GM23338 (cell line): ENCODE measurements around the gene BTBD1.

Experiments
- CREB1 ChIP-seq: fragments of 250-450 bp; sonication (Bioruptor Pico); IDR thresholded peaks from 2 replicates; pipeline ENCODE4 v1.5.0; 2020; ENCODE audit warnings: low read depth, mild to moderate bottlenecking, moderate library complexity
- EZH2 ChIP-seq: fragments of 200-600 bp; sonication (generic); IDR thresholded peaks from one replicate; pipeline ENCODE4 v1.8.0; 2017; ENCODE audit warnings: antibody characterized with exemption, mild to moderate bottlenecking, low read depth; ENCODE audit not compliant: unreplicated experiment
- EZH2phosphoT487 ChIP-seq: fragments of 200-600 bp; sonication (generic); IDR thresholded peaks from one replicate; pipeline ENCODE4 v1.8.1; 2018; ENCODE audit warnings: antibody characterized with exemption; ENCODE audit not compliant: unreplicated experiment
- JUNB ChIP-seq: IDR thresholded peaks from one replicate; pipeline ENCODE4 v1.6.1; 2016; ENCODE audit warnings: antibody characterized with exemption; ENCODE audit not compliant: unreplicated experiment
- POLR2AphosphoS5 ChIP-seq: IDR thresholded peaks from 2 replicates; pipeline ENCODE4 v1.6.1; 2016; ENCODE audit warnings: antibody characterized with exemption, low read depth
- STAT1 ChIP-seq: IDR thresholded peaks from one replicate; pipeline ENCODE4 v1.6.1; 2016; ENCODE audit warnings: antibody characterized with exemption; ENCODE audit not compliant: unreplicated experiment
- ZNF114 ChIP-seq: fragments of 250-450 bp; sonication (Bioruptor Pico); IDR thresholded peaks from 2 replicates; pipeline ENCODE4 v1.5.0; 2020; ENCODE audit warnings: mild to moderate bottlenecking, moderate library complexity
- ZNF331 ChIP-seq: fragments of 250-450 bp; sonication (Bioruptor Pico); IDR thresholded peaks from 2 replicates; pipeline ENCODE4 v1.5.0; 2020; ENCODE audit warnings: low read depth, mild to moderate bottlenecking, moderate library complexity
- TF ChIP-seq, protein P1 (sequence below), 2 experiments: fragments of 200-600 bp in 1 of 2; sonication (generic) in 1 of 2; conservative IDR thresholded peaks; 2 replicates each; pipeline versions ENCODE4 v1.5.1 to v1.6.1; 2016 to 2017; ENCODE audit warnings: antibody characterized with exemption in 2 of 2, low read depth in 2 of 2, mild to moderate bottlenecking in 2 of 2, moderate library complexity in 1 of 2
- TF ChIP-seq, protein P2 (sequence below): IDR thresholded peaks from one replicate; pipeline ENCODE4 v1.6.1; 2018; ENCODE audit warnings: antibody characterized with exemption; ENCODE audit not compliant: unreplicated experiment
- TF ChIP-seq, protein P3 (sequence below): IDR thresholded peaks from 2 replicates; pipeline ENCODE4 v1.6.1; 2016; ENCODE audit warnings: antibody characterized with exemption

DNA sequence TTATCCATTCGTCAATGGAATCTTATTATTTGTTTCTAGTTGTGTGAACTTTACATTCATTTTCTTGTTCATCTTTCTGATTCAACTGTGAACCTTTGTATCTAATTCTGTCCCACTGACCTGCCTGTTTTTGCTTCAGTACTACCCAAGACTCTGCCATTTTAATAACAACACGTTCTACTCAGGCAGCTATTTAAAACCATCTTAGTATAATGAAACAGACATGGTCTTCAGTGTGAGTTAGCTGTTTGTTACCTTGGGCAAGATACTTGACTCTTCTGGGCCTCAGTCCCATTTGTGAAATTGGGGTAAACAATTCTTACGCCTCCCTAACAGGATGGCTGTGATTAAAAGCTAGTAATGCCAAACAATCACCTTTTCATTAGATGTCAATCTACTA, 1.6 kb downstream of the BTBD1 start:
- TF ChIP-seq, protein P1, sequence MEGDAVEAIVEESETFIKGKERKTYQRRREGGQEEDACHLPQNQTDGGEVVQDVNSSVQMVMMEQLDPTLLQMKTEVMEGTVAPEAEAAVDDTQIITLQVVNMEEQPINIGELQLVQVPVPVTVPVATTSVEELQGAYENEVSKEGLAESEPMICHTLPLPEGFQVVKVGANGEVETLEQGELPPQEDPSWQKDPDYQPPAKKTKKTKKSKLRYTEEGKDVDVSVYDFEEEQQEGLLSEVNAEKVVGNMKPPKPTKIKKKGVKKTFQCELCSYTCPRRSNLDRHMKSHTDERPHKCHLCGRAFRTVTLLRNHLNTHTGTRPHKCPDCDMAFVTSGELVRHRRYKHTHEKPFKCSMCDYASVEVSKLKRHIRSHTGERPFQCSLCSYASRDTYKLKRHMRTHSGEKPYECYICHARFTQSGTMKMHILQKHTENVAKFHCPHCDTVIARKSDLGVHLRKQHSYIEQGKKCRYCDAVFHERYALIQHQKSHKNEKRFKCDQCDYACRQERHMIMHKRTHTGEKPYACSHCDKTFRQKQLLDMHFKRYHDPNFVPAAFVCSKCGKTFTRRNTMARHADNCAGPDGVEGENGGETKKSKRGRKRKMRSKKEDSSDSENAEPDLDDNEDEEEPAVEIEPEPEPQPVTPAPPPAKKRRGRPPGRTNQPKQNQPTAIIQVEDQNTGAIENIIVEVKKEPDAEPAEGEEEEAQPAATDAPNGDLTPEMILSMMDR (conservative IDR thresholded peaks at IDR 0.05; ENCODE audit: low read depth in 2 of 2) = no peak
- TF ChIP-seq POLR2AphosphoS5 = no peak
- no peak for TF ChIP-seq EZH2phosphoT487
- no peak for TF ChIP-seq JUNB
- TF ChIP-seq EZH2 = no peak
- TF ChIP-seq, protein P2, sequence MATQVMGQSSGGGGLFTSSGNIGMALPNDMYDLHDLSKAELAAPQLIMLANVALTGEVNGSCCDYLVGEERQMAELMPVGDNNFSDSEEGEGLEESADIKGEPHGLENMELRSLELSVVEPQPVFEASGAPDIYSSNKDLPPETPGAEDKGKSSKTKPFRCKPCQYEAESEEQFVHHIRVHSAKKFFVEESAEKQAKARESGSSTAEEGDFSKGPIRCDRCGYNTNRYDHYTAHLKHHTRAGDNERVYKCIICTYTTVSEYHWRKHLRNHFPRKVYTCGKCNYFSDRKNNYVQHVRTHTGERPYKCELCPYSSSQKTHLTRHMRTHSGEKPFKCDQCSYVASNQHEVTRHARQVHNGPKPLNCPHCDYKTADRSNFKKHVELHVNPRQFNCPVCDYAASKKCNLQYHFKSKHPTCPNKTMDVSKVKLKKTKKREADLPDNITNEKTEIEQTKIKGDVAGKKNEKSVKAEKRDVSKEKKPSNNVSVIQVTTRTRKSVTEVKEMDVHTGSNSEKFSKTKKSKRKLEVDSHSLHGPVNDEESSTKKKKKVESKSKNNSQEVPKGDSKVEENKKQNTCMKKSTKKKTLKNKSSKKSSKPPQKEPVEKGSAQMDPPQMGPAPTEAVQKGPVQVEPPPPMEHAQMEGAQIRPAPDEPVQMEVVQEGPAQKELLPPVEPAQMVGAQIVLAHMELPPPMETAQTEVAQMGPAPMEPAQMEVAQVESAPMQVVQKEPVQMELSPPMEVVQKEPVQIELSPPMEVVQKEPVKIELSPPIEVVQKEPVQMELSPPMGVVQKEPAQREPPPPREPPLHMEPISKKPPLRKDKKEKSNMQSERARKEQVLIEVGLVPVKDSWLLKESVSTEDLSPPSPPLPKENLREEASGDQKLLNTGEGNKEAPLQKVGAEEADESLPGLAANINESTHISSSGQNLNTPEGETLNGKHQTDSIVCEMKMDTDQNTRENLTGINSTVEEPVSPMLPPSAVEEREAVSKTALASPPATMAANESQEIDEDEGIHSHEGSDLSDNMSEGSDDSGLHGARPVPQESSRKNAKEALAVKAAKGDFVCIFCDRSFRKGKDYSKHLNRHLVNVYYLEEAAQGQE = no peak
- TF ChIP-seq STAT1 = no peak
- TF ChIP-seq CREB1 (CRISPR knock-in tag) = no peak
- TF ChIP-seq, protein P3, sequence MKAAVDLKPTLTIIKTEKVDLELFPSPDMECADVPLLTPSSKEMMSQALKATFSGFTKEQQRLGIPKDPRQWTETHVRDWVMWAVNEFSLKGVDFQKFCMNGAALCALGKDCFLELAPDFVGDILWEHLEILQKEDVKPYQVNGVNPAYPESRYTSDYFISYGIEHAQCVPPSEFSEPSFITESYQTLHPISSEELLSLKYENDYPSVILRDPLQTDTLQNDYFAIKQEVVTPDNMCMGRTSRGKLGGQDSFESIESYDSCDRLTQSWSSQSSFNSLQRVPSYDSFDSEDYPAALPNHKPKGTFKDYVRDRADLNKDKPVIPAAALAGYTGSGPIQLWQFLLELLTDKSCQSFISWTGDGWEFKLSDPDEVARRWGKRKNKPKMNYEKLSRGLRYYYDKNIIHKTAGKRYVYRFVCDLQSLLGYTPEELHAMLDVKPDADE = no peak
- no peak for TF ChIP-seq ZNF331 (CRISPR knock-in tag)
- TF ChIP-seq ZNF114 (CRISPR knock-in tag) = no peak
